Muscle layer of duodenum (tissue), 2 donors: Measurements from ENCODE around the gene MEGF10.
"Not testable (repeated sequence)": the region's sequence is repeated elsewhere in the genome, so short reads cannot be mapped to it uniquely, and the experiment has no call there.

ENCODE experiments used
- H3K27ac ChIP-seq: one replicate; pipeline ENCODE4 v1.7.0; 2013; ENCODE audit warnings: mild to moderate bottlenecking, low read length
- H3K27me3 ChIP-seq: one replicate; pipeline ENCODE4 v1.7.0; 2013; ENCODE audit warnings: low read depth, mild to moderate bottlenecking, control low read depth, low read length
- H3K36me3 ChIP-seq, 2 donors: one replicate each; pipeline ENCODE4 v1.7.0; 2013; ENCODE audit warnings: low read length in 2 of 2, control low read depth in 1 of 2, mild to moderate bottlenecking in 1 of 2; ENCODE audit not compliant: insufficient read depth in 2 of 2, control insufficient read depth in 1 of 2
- H3K4me1 ChIP-seq, 2 donors: one replicate each; pipeline ENCODE4 v1.7.0; 2013; ENCODE audit warnings: low read length in 2 of 2, mild to moderate bottlenecking in 2 of 2, control low read depth in 1 of 2, moderate library complexity in 1 of 2; ENCODE audit not compliant: insufficient read depth in 2 of 2, control insufficient read depth in 1 of 2
- H3K4me3 ChIP-seq, 2 donors: one replicate each; pipeline ENCODE4 v1.7.0; 2013; ENCODE audit warnings: low read length in 2 of 2, low read depth in 1 of 2, mild to moderate bottlenecking in 1 of 2
- H3K9me3 ChIP-seq, 2 donors: one replicate each; pipeline ENCODE4 v1.7.0; 2013; ENCODE audit warnings: low read length in 2 of 2, control low read depth in 1 of 2, mild to moderate bottlenecking in 1 of 2; ENCODE audit not compliant: control insufficient read depth in 1 of 2
- donor health status: healthy.

Gene MEGF10

DNA sequence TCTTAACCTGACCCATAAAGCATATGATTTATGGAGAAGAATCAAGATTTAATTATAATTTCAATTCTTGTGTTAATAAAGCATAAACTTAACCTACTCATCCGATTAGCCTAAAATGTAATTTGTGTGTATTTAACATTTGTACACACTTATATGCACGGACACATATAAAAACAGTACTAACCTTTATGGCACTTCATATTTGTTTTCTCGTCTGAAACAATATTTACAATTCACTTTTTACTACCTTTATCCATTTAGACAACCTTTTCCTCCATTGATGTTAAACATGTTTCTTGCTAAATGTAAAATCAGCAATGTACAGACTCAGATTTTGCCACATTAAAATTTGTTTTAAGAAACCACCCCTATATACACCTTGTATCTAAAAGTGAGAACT, 22.8 kb downstream of the MEGF10 start:
- no peaks in the 10 kb centered on the region for H3K9me3 ChIP-seq
- H3K4me3 ChIP-seq: no peak overlapping the region
- H3K4me1 ChIP-seq: no peaks in the 10 kb centered on the region
- no peaks in the 10 kb centered on the region for H3K27me3 ChIP-seq
- H3K27ac ChIP-seq: no peak overlapping the region
- H3K36me3 ChIP-seq: no peaks in the 10 kb centered on the region

DNA sequence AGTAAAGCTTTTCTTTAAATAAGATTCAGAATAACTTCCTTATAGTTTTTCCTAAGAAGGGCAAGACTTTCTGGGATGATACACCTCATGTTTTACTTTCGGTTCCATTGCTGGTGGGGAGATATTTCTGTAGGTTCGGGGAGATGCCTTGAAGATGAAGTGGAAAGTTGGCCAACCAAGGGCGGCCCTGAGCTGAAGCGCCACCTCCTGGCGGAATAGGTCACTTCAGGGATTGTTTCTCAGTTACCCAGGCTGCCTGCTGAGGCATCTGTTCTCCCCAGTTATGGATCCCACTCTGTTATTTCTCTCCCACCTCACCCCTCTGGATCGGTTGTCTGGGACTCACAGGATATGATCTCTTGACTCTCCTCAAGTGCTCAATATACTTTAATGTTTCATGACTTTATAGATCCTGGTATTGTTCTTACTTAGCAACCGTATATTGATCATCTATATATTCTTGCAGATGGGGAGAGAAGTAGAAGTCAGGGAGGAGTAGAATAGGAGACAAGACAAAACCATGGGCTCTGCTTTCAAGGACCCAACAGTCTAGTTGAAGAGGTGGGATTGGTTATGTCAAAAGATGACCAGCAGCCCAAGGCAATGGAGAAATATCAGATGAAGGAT, 23.4 kb downstream of the MEGF10 start:
- H3K9me3 ChIP-seq: no peaks in the 10 kb centered on the region
- H3K27ac ChIP-seq: no peak overlapping the region
- H3K4me1 ChIP-seq: no peaks in the 10 kb centered on the region
- H3K36me3 ChIP-seq: no peaks in the 10 kb centered on the region
- H3K4me3 ChIP-seq: no peak overlapping the region
- no peaks in the 10 kb centered on the region for H3K27me3 ChIP-seq

DNA sequence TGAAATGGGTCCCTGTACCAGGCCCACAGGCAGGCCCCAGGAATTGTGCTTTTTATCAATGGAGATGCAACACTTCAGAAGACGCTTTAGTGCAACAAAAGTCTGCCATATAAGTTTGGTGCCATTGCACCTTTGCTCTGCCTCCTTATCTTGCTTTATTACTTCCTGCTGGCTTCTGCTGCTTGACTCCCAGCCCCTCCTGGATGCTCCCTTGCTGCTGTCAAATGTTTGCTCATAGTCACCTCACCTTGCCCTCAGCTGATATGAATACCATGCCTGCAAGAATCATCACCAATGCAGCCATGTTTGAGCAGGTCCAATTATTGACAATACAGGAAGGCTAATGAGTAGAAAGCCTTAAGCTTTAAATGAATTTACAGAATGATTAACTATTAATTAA, 25.4 kb downstream of the MEGF10 start:
- Histone ChIP-seq H3K4me3 (no peak overlapping the region), H3K27ac (no peak overlapping the region), H3K9me3 (no peaks in the 10 kb centered on the region), H3K36me3 (no peaks in the 10 kb centered on the region), H3K27me3 (no peaks in the 10 kb centered on the region), H3K4me1 (no peaks in the 10 kb centered on the region)

DNA sequence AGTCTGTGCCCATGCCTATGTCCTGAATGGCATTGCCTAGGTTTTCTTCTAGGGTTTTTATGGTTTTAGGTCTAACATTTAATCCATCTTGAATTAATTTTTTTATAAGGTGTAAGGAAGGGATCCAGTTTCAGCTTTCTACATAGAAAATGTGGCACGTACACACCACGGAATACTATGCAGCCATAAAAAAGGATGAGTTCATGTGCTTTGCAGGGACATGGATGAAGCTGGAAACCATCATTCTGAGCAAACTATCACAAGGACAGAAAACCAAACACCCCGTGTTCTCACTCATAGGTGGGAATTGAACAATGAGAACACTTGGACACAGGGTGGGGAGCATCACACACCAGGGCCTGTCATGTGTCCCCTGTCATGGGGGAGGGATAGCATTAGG, 26.8 kb downstream of the MEGF10 start:
- not testable (repeated sequence) for H3K27ac ChIP-seq, H3K9me3 ChIP-seq, H3K4me3 ChIP-seq, H3K4me1 ChIP-seq, H3K36me3 ChIP-seq, H3K27me3 ChIP-seq

DNA sequence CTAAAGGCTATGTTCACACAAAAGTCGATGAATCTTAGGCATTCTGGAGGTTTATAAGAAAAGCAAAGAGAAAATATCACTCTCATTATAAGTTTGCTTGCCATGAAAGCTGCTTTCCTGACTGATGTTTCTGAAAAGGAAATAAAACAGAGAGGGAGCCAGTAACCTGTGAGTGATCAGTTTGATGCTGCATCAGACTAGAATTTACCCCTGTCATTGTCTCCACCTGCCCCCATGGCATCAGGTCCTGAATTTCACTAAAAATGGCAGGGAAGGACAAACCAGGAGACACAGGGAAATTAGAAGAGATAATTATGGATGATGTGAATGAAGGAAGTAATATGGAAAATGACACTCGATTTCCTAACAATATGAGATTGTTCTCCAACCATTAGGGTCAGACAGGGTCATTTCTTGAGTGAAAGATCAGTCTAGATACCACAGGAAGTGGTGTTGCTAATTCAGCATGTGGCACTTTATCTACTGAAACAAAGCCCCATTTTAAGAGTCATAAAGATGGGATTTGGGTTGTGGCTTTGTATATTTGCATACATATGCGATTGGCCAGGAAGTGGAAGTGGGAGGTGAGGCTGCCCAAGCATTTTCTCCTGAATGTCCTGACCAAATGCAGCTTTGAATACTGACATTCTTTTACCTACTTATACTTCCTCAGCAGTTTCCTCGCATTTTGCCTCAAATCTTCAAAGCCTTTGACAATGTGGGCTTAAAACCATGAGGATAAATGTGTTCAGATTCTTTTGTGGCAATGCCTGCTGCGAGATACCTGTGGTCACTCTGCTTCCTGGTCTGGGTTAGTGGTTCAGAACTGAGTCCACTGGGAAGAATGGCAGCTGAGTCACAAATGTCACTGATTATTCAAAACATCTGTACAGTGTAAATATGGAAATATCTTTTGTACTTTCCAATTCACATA, 29.7 kb downstream of the MEGF10 start:
- Histone ChIP-seq H3K27me3 (no peaks in the 10 kb centered on the region), H3K4me1 (no peaks in the 10 kb centered on the region), H3K4me3 (no peak overlapping the region), H3K36me3 (no peaks in the 10 kb centered on the region), H3K9me3 (no peaks in the 10 kb centered on the region), H3K27ac (no peak overlapping the region)

DNA sequence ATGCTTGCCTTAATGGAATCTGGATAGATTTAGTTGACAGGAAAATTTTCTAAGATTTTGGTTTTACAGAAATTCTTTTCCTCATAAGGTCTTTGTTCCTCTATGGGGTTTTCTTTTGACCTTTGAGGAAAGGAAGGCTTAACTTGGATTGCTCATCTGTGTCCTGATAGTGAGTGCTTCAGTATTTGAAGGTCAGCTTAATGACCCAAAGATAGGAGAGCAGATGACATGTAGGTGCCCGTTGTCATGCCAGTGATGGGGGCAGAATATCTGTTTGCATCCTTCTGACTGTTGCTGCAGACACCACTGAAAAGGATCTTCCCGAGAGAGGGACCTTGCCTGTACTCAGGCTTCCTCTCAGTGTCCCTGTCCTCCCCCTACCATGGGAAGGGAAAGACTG, 30.9 kb downstream of the MEGF10 start:
- Histone ChIP-seq H3K36me3 (no peaks in the 10 kb centered on the region), H3K27ac (no peak overlapping the region), H3K4me3 (no peak overlapping the region), H3K27me3 (no peaks in the 10 kb centered on the region), H3K4me1 (no peaks in the 10 kb centered on the region), H3K9me3 (no peaks in the 10 kb centered on the region)

DNA sequence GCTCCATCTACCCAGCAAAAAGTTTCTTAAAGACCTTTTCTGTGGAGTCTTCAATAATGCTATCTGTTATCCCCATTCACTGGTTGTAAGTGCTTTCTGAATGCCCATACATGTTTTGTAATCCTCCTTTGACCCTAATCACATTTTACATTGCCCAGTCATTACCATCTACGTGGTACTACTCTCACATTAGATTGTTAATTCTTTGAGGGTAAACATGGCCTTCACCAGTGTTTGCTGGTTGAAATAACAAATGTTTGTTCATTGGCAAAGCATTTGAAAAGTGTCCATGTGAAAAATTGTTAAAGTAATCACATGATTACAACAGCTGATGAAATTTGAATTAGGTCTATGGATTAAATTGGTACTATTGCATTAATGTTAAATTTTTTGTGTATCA, 31.8 kb downstream of the MEGF10 start:
- Histone ChIP-seq H3K27me3 (no peaks in the 10 kb centered on the region), H3K9me3 (no peaks in the 10 kb centered on the region), H3K27ac (no peak overlapping the region)

DNA sequence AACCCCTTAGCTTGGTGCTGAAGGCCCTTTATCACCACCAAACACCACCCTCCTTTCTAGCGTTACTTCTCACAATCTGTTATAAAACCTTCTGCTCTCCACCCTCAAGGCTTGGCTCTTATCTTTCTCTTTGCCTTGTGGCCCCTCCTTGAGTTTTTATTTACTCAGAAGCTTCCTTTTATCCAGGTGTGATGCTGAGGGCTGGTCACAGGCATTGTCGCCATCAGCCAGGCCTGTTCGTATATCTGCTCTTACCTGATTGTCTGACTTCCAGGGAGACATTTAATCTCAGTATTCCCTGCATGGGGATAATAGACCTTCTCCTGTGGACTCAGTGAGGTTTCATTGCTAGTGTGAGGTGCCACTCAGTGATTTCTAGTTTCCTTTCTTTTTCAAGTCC, 34.2 kb downstream of the MEGF10 start:
- Histone ChIP-seq H3K27ac (no peak overlapping the region), H3K27me3 (no peaks in the 10 kb centered on the region), H3K36me3 (no peaks in the 10 kb centered on the region), H3K4me1 (no peaks in the 10 kb centered on the region), H3K9me3 (no peaks in the 10 kb centered on the region), H3K4me3 (no peak overlapping the region)

More for the DNA sequence above, 31.8 kb downstream of the MEGF10 start:
- Histone ChIP-seq H3K4me3 (no peak overlapping the region), H3K4me1 (no peaks in the 10 kb centered on the region), H3K36me3 (no peaks in the 10 kb centered on the region)

DNA sequence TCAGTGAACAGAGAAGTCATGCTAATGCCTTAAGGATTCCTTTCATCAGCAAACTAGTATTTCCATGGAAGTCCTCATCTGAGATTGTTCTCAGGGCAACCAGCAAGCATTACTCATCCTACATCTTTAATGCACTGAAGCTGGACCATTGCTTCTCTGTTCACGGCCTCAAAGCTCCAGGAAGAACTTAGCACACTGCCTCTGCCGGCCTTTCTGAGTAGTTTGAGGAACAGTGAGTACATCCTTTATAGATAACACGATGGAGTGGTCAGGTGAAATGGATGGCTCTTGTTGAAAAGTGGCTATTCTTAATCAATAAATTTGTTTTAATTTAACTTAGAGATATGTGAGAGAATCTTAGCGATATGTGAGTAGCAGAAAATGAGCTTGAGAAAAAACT, 35.8 kb downstream of the MEGF10 start:
- H3K27ac ChIP-seq: no peak overlapping the region
- H3K36me3 ChIP-seq: no peaks in the 10 kb centered on the region
- no peaks in the 10 kb centered on the region for H3K9me3 ChIP-seq
- H3K4me3 ChIP-seq: no peak overlapping the region
- no peaks in the 10 kb centered on the region for H3K27me3 ChIP-seq
- no peaks in the 10 kb centered on the region for H3K4me1 ChIP-seq

DNA sequence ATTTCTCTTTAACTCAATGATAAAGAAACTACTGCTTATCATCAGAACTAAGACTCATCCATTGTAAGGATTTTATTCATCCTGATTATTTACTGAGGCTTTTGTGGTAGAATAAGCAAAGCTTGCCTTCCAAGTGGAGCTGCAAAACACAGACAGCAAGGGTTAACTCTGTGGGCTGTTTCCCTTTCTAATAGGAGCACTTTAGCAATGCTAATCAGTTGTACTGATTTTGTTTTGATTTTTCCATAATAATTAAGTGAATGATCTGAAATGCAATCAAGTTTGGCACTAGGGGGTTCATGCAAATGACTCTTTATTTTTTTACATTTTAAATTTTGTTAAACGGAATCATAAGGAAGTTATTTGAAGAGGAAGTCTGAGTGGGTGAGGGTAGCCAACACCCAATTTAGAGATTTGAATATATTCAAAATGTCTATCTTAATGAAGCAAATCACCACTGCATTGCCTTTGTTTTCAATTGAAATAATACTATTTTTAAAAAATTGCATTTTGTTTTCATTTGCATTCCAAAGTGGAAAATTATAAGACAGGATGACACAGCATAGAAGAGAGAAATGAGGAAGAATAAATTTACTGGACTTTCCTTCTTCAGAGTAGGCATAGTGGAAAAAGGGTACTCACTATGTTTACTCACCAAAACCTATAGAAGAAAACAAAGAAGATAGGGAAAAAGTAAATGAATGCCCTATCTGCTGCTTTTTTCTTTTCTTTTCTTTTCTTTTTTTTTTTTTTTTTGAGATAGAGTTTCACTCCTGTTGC, 36.6 kb downstream of the MEGF10 start:
- Histone ChIP-seq H3K4me1 (no peaks in the 10 kb centered on the region), H3K27me3 (no peaks in the 10 kb centered on the region), H3K27ac (no peak overlapping the region), H3K36me3 (no peaks in the 10 kb centered on the region), H3K4me3 (no peak overlapping the region), H3K9me3 (no peaks in the 10 kb centered on the region)

DNA sequence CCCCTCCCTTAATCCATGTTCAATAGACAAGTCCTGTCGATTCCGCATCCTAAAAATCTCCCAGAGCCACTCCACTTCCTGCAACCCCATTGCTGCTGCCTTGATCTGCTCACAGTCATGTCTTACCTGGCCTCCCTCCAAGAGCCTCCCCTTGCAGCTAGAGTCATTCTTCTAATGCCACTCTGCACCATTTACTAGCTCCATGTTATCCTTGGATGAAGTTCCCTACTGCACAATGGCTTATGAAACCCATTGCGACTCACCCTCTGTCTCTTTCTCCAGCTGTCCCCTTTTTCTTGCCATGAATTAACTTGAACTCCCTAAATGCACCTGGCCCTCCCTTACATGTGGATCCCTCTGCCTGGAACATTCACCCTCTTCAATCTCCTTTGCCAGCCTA, 39.5 kb downstream of the MEGF10 start:
- Histone ChIP-seq H3K36me3 (no peaks in the 10 kb centered on the region), H3K27ac (no peak overlapping the region), H3K4me3 (no peak overlapping the region), H3K9me3 (no peaks in the 10 kb centered on the region), H3K4me1 (no peaks in the 10 kb centered on the region), H3K27me3 (no peaks in the 10 kb centered on the region)
